ENCODE measurements around the gene GNMT.

Gene GNMT

GRCh38 chr6:42923666-42924065 is 36.9 kb upstream of the GNMT start:
- no peak overlapping the region for H2AFZ ChIP-seq (ENCODE audit: low read length)
- no peak for TF ChIP-seq CTCF (conservative IDR thresholded peaks at IDR 0.05; ENCODE audit: low read length)
- TF ChIP-seq EZH2phosphoT487 (IDR thresholded peaks at IDR 0.05; ENCODE audit: borderline replicate concordance): no peak
- no peak overlapping the region for H3K9ac ChIP-seq (ENCODE audit: low read depth, low read length, poor library complexity, severe bottlenecking)

GRCh38 chr6:42925248-42925857 is 35.2 kb upstream of the GNMT start:
- Histone ChIP-seq H2AFZ (ENCODE audit: low read length) (no peak overlapping the region), H3K9ac (ENCODE audit: low read depth, low read length, poor library complexity, severe bottlenecking) (no peak overlapping the region), H3K4me2 (ENCODE audit: low read depth, low read length, poor library complexity, severe bottlenecking) (no peak overlapping the region), H3K27me3 (ENCODE audit: insufficient read depth, low read length, poor library complexity, severe bottlenecking) (no peaks in the 10 kb centered on the region), H3K36me3 (ENCODE audit: insufficient read depth, low read length) (no peaks in the 10 kb centered on the region), H3F3A (ENCODE audit: low read depth) (peaks cover 14% of the 10 kb centered on the region), H3K9me2 (replicated peaks; ENCODE audit: low read depth, low read length) (no peaks in the 10 kb centered on the region), H3K9me3 (ENCODE audit: insufficient read depth, low read depth, low read length) (no peaks in the 10 kb centered on the region), H3K4me3 (ENCODE audit: low read length, poor library complexity, severe bottlenecking) (no peak overlapping the region), H3K4me1 (ENCODE audit: insufficient read depth, low read length, poor library complexity, severe bottlenecking) (peaks cover 9% of the 10 kb centered on the region), H4K20me1 (ENCODE audit: insufficient read depth, low read length, poor library complexity, severe bottlenecking) (peaks cover 3% of the 10 kb centered on the region), H3K79me2 (ENCODE audit: insufficient read depth, low read length) (peaks cover under 1% of the 10 kb centered on the region; the same call in 1 of the 2 replicates)
- TF ChIP-seq CTCF (conservative IDR thresholded peaks at IDR 0.05; ENCODE audit: low read length): no peak
- no peak for TF ChIP-seq EZH2phosphoT487 (IDR thresholded peaks at IDR 0.05; ENCODE audit: borderline replicate concordance)

More at GRCh38 chr6:42923666-42924065, 36.9 kb upstream of the GNMT start:
- H3K4me3 ChIP-seq (ENCODE audit: low read length, poor library complexity, severe bottlenecking): no peak overlapping the region
- no peaks in the 10 kb centered on the region for H4K20me1 ChIP-seq (ENCODE audit: insufficient read depth, low read length, poor library complexity, severe bottlenecking)
- peaks cover 4% of the 10 kb centered on the region for H3F3A ChIP-seq (ENCODE audit: low read depth)
- H3K79me2 ChIP-seq (ENCODE audit: insufficient read depth, low read length): no peaks in the 10 kb centered on the region
- H3K27me3 ChIP-seq (ENCODE audit: insufficient read depth, low read length, poor library complexity, severe bottlenecking): no peaks in the 10 kb centered on the region
- H3K4me1 ChIP-seq (ENCODE audit: insufficient read depth, low read length, poor library complexity, severe bottlenecking): peaks cover 7% of the 10 kb centered on the region
- no peaks in the 10 kb centered on the region for H3K9me2 ChIP-seq (replicated peaks; ENCODE audit: low read depth, low read length)
- no peaks in the 10 kb centered on the region for H3K36me3 ChIP-seq (ENCODE audit: insufficient read depth, low read length)
- no peak overlapping the region for H3K4me2 ChIP-seq (ENCODE audit: low read depth, low read length, poor library complexity, severe bottlenecking)
- no peaks in the 10 kb centered on the region for H3K9me3 ChIP-seq (ENCODE audit: insufficient read depth, low read depth, low read length)

GRCh38 chr6:42928986-42929820 is 31.4 kb upstream of the GNMT start, which contains the start of gene CNPY3:
Gene CNPY3 (plus strand): TSS chr6:42929480. CDS start chr6:42929571, 91 bp downstream.
- H3K9me2 ChIP-seq (replicated peaks; ENCODE audit: low read depth, low read length): no peaks in the 10 kb centered on the region
- no peaks in the 10 kb centered on the region for H3K9me3 ChIP-seq (ENCODE audit: insufficient read depth, low read depth, low read length)
- H3K4me3 ChIP-seq (ENCODE audit: low read length, poor library complexity, severe bottlenecking): peak within 1 kb of the TSS; percentile 90
- peak within 1 kb of the TSS; percentile 97 for H3K9ac ChIP-seq (ENCODE audit: low read depth, low read length, poor library complexity, severe bottlenecking)
- H3K27me3 ChIP-seq (ENCODE audit: insufficient read depth, low read length, poor library complexity, severe bottlenecking): no peaks in the 10 kb centered on the region
- H3F3A ChIP-seq (ENCODE audit: low read depth): peaks cover 18% of the 10 kb centered on the region
- H3K4me2 ChIP-seq (ENCODE audit: low read depth, low read length, poor library complexity, severe bottlenecking): peak within 1 kb of the TSS; percentile 96
- TF ChIP-seq CTCF (conservative IDR thresholded peaks at IDR 0.05; ENCODE audit: low read length) (no peak), EZH2phosphoT487 (IDR thresholded peaks at IDR 0.05; ENCODE audit: borderline replicate concordance) (no peak)
- H3K79me2 ChIP-seq (ENCODE audit: insufficient read depth, low read length): peaks cover 39% of the 10 kb centered on the region
- peak within 1 kb of the TSS; percentile 82 for H2AFZ ChIP-seq (ENCODE audit: low read length)
- peaks cover 42% of the 10 kb centered on the region for H3K4me1 ChIP-seq (ENCODE audit: insufficient read depth, low read length, poor library complexity, severe bottlenecking)
- peaks cover 3% of the 10 kb centered on the region; the same call in 1 of the 2 replicates for H3K36me3 ChIP-seq (ENCODE audit: insufficient read depth, low read length)
- H4K20me1 ChIP-seq (ENCODE audit: insufficient read depth, low read length, poor library complexity, severe bottlenecking): peaks cover 37% of the 10 kb centered on the region
